HG03439 (cell line): ENCODE data around the gene CECR2.

Experiments used
- ATAC-seq: cut with Tn5 transposase; IDR thresholded peaks from one replicate; pipeline ENCODE4 v1.9.1; 2021; ENCODE audit warnings: mild to moderate bottlenecking, moderate library complexity; ENCODE audit not compliant: unreplicated experiment

The CECR2 gene

DNA sequence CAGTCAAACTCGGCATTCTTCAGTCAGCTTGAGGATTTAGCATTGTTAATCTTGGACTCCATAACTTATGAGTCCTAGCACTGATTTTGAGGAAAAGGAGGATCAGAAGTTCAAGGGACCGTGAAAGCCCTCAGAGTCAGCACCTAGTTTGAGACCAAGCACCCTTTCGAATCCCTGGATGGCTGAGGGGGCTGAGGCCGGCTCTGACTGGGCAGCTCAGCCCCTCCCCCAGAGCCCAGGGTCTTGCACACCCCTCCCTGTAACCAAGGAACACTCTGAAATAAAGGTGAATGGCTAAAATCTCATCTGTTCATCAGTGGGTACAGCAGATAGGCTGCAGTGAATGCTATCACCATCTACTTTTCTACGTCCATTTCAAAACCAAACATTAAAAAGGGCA is 221.3 kb downstream of the CECR2 start:
- no peak for ATAC-seq

DNA sequence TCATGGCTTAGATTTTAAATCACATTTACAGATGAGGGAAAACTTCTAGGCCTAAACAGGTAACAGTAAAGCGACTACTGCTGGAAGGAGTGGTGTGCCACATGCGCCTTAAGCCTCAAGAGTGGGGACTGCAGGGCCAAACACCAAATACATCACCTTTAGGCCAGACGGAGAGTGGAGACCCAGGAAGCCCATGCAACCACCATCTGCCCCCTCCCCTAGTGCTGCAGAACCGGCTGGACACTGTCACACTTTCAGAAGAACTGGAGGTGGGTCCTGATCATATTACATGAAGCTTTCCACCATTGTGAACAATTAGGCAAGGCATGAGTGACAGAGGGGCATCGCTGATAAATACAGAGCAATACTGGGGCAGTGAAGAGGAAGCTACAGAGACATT is 222.9 kb downstream of the CECR2 start:
- ATAC-seq = no peak

DNA sequence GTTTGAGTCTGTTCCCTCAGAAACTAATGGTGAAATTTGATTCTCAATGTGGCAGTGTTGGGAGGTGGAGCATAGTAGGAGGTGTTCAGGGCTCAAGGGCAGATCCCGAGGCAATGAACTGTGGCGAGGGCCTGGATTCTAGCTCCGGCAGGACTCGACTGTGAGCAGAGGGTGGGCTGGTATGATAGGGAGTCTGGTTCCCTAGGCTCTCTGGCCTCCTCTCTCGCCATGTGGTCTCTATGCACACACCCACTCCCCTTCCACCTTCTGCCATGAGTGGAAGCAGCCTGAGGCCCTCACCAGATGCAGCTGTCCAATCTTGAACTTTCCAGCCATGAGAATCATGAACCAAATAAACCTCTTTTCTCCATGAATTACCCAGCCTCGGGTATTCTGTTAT is 227.0 kb downstream of the CECR2 start:
- no peak for ATAC-seq

DNA sequence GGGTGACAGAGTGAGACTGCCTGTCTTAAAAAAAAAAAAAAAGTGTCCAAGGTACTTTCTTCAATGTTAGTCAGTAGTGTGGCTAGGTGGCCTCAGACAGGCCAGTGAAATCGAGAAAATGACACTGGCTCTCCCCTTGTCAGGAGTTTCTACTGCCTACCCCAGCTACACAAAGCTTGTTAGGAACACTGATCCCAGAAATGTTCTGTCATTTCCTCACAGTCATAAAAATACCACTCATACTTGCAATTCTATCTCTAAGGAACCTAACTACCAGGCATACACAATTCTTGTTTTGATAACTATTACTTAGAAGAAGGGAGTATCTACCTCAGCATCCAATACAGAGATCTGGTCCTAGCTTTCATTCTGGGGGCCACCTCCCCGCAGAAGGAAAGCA is 228.0 kb downstream of the CECR2 start:
- no peak for ATAC-seq

- ATAC-seq = no peak
Observed at GRCh38 chr22:17598318-17598717, 229.1 kb downstream of the CECR2 start.

- ATAC-seq = no peak
Observed at GRCh38 chr22:17601031-17601430, 231.8 kb downstream of the CECR2 start.

- no peak for ATAC-seq
Observed at GRCh38 chr22:17603668-17604067, 234.4 kb downstream of the CECR2 start.

GRCh38 chr22:17606496-17606895 is 237.2 kb downstream of the CECR2 start:
- no peak for ATAC-seq
